GM21423 (cell line): Measurements from ENCODE around the gene BANP.
"Not testable (repeated sequence)": the region's sequence is repeated elsewhere in the genome, so short reads cannot be mapped to it uniquely, and the experiment has no call there.

Source experiments
- ATAC-seq: cut with Tn5 transposase; IDR thresholded peaks from one replicate; pipeline ENCODE4 v1.9.1; 2021; ENCODE audit warnings: mild to moderate bottlenecking, moderate library complexity; ENCODE audit not compliant: unreplicated experiment

Gene BANP

GRCh38 chr16:88076211-88076931, 125.1 kb downstream of the BANP start:
- ATAC-seq: no peak

GRCh38 chr16:88076932-88077320, 125.7 kb downstream of the BANP start:
- ATAC-seq: not testable (repeated sequence)

GRCh38 chr16:88077328-88078108, 126.3 kb downstream of the BANP start:
- no peak for ATAC-seq

GRCh38 chr16:88078111-88078775, 127.0 kb downstream of the BANP start:
- ATAC-seq: no peak

GRCh38 chr16:88083582-88083981, 132.3 kb downstream of the BANP start:
- ATAC-seq: no peak

- no peak for ATAC-seq
Measured at GRCh38 chr16:88084881-88085280, 133.6 kb downstream of the BANP start.

- no peak for ATAC-seq
Measured at GRCh38 chr16:88086571-88087516, 135.6 kb downstream of the BANP start.

- ATAC-seq: no peak
Measured at GRCh38 chr16:88087517-88087877, 136.3 kb downstream of the BANP start.

- ATAC-seq: no peak
Measured at GRCh38 chr16:88088161-88088581, 136.9 kb downstream of the BANP start.

GRCh38 chr16:88088611-88089010, 137.4 kb downstream of the BANP start:
- not testable (repeated sequence) for ATAC-seq

- ATAC-seq: not testable (repeated sequence)
Measured at GRCh38 chr16:88089071-88089470, 137.8 kb downstream of the BANP start.

- not testable (repeated sequence) for ATAC-seq
Measured at GRCh38 chr16:88089632-88090376, 138.6 kb downstream of the BANP start.

- not testable (repeated sequence) for ATAC-seq
Measured at GRCh38 chr16:88090377-88091175, 139.3 kb downstream of the BANP start.

- not testable (repeated sequence) for ATAC-seq
Measured at GRCh38 chr16:88091221-88091971, 140.2 kb downstream of the BANP start.

- not testable (repeated sequence) for ATAC-seq
Measured at GRCh38 chr16:88091972-88092302, 140.7 kb downstream of the BANP start.

- not testable (repeated sequence) for ATAC-seq
Measured at GRCh38 chr16:88092791-88093555, 141.7 kb downstream of the BANP start.

GRCh38 chr16:88093556-88094252, 142.5 kb downstream of the BANP start:
- not testable (repeated sequence) for ATAC-seq
